ENCODE measurements around the gene KAZN. TPM values are rescaled to one million over a fixed set of nuclear protein-coding genes. Genes with fewer than 3 reads are reported as not detected.

KAZN gene
- total and polyA plus RNA-seq, 4 donors = 4.4 to 19.3 (median 9.6) TPM

GRCh38 chr1:14881775-14882672, 283.5 kb downstream of the KAZN start:
- 88 to 90% methylated on average over 9 of the region's 9 CpGs for WGBS, 2 donors
- intact Hi-C loops (cut with DNase I) = no loop called here

GRCh38 chr1:14884614-14885175, 286.2 kb downstream of the KAZN start:
- ATAC-seq (ENCODE audit: low FRiP score) (no peak), DNase-seq (no peak)
- Histone ChIP-seq H3K27me3 (ENCODE audit: control insufficient read depth in 1 of 2, insufficient read depth in 2 of 2, low read length in 1 of 2) (no peaks in the 10 kb centered on the region), H3K27ac (ENCODE audit: low read depth in 1 of 2, low read length in 2 of 2) (no peak overlapping the region), H3K4me3 (ENCODE audit: low read length in 2 of 2) (no peak overlapping the region), H3K36me3 (ENCODE audit: control insufficient read depth in 1 of 2, insufficient read depth in 2 of 2, low read length in 1 of 2) (no peaks in the 10 kb centered on the region), H3K9me3 (ENCODE audit: control insufficient read depth, low read length) (no peaks in the 10 kb centered on the region), H3K4me1 (ENCODE audit: control insufficient read depth in 1 of 2, insufficient read depth in 2 of 2, low read length in 2 of 2) (no peaks in the 10 kb centered on the region)
- 89 to 92% methylated on average over 15 of the region's 15 CpGs for WGBS, 2 donors
- intact Hi-C loops (cut with DNase I) = no loop called here

More at GRCh38 chr1:14881775-14882672, 283.5 kb downstream of the KAZN start:
- DNase-seq (no peak), ATAC-seq (ENCODE audit: low FRiP score) (no peak)
- no peak overlapping the region for H3K27ac ChIP-seq (ENCODE audit: low read depth in 1 of 2, low read length in 2 of 2)
- H3K27me3 ChIP-seq (ENCODE audit: control insufficient read depth in 1 of 2, insufficient read depth in 2 of 2, low read length in 1 of 2) = peaks cover 0 to 4% of the 10 kb centered on the region in 2 donors
- H3K4me1 ChIP-seq (ENCODE audit: control insufficient read depth in 1 of 2, insufficient read depth in 2 of 2, low read length in 2 of 2) = no peaks in the 10 kb centered on the region
- H3K4me3 ChIP-seq (ENCODE audit: low read length in 2 of 2) = no peak overlapping the region
- no peaks in the 10 kb centered on the region for H3K9me3 ChIP-seq (ENCODE audit: control insufficient read depth, low read length)
- no peaks in the 10 kb centered on the region for H3K36me3 ChIP-seq (ENCODE audit: control insufficient read depth in 1 of 2, insufficient read depth in 2 of 2, low read length in 1 of 2)

- intact Hi-C loops (cut with DNase I) = no loop called here
- WGBS, 2 donors = 96 to 97% methylated on average over 5 of the region's 5 CpGs
- no peak overlapping the region for H3K27ac ChIP-seq (ENCODE audit: low read depth in 1 of 2, low read length in 2 of 2)
- DNase-seq (no peak), ATAC-seq (ENCODE audit: low FRiP score) (no peak)
- H3K4me1 ChIP-seq (ENCODE audit: control insufficient read depth in 1 of 2, insufficient read depth in 2 of 2, low read length in 2 of 2) = no peaks in the 10 kb centered on the region
- H3K9me3 ChIP-seq (ENCODE audit: control insufficient read depth, low read length) = no peaks in the 10 kb centered on the region
- H3K36me3 ChIP-seq (ENCODE audit: control insufficient read depth in 1 of 2, insufficient read depth in 2 of 2, low read length in 1 of 2) = no peaks in the 10 kb centered on the region
- no peaks in the 10 kb centered on the region for H3K27me3 ChIP-seq (ENCODE audit: control insufficient read depth in 1 of 2, insufficient read depth in 2 of 2, low read length in 1 of 2)
- H3K4me3 ChIP-seq (ENCODE audit: low read length in 2 of 2) = no peak overlapping the region
These were observed 288.6 kb downstream of the KAZN start for GRCh38 chr1:14887044-14887566.

GRCh38 chr1:14887764-14888350, 289.4 kb downstream of the KAZN start:
- ATAC-seq (ENCODE audit: low FRiP score) (no peak), DNase-seq (no peak)
- H3K9me3 ChIP-seq (ENCODE audit: control insufficient read depth, low read length) = no peaks in the 10 kb centered on the region
- H3K36me3 ChIP-seq (ENCODE audit: control insufficient read depth in 1 of 2, insufficient read depth in 2 of 2, low read length in 1 of 2) = no peaks in the 10 kb centered on the region
- 93 to 95% methylated on average over 13 of the region's 13 CpGs for WGBS, 2 donors
- H3K27ac ChIP-seq (ENCODE audit: low read depth in 1 of 2, low read length in 2 of 2) = no peak overlapping the region
- H3K27me3 ChIP-seq (ENCODE audit: control insufficient read depth in 1 of 2, insufficient read depth in 2 of 2, low read length in 1 of 2) = no peaks in the 10 kb centered on the region
- no peak overlapping the region for H3K4me3 ChIP-seq (ENCODE audit: low read length in 2 of 2)
- intact Hi-C loops (cut with DNase I) = no loop called here
- no peaks in the 10 kb centered on the region for H3K4me1 ChIP-seq (ENCODE audit: control insufficient read depth in 1 of 2, insufficient read depth in 2 of 2, low read length in 2 of 2)

- H3K4me1 ChIP-seq (ENCODE audit: control insufficient read depth in 1 of 2, insufficient read depth in 2 of 2, low read length in 2 of 2) = no peaks in the 10 kb centered on the region
- intact Hi-C loops (cut with DNase I) = no loop called here
- no peaks in the 10 kb centered on the region for H3K36me3 ChIP-seq (ENCODE audit: control insufficient read depth in 1 of 2, insufficient read depth in 2 of 2, low read length in 1 of 2)
- DNase-seq (no peak), ATAC-seq (ENCODE audit: low FRiP score) (no peak)
- H3K9me3 ChIP-seq (ENCODE audit: control insufficient read depth, low read length) = no peaks in the 10 kb centered on the region
- no peaks in the 10 kb centered on the region for H3K27me3 ChIP-seq (ENCODE audit: control insufficient read depth in 1 of 2, insufficient read depth in 2 of 2, low read length in 1 of 2)
- no peak overlapping the region for H3K4me3 ChIP-seq (ENCODE audit: low read length in 2 of 2)
- no peak overlapping the region for H3K27ac ChIP-seq (ENCODE audit: low read depth in 1 of 2, low read length in 2 of 2)
- 94 to 96% methylated on average over 10 of the region's 10 CpGs for WGBS, 2 donors
These were observed 289.9 kb downstream of the KAZN start for GRCh38 chr1:14888374-14888773.

- ATAC-seq (ENCODE audit: low FRiP score) (no peak), DNase-seq (no peak)
- intact Hi-C loops (cut with DNase I) = no loop called here
- WGBS, 2 donors = 54 to 57% methylated on average over 13 of the region's 13 CpGs
- Histone ChIP-seq H3K9me3 (ENCODE audit: control insufficient read depth, low read length) (no peaks in the 10 kb centered on the region), H3K4me1 (ENCODE audit: control insufficient read depth in 1 of 2, insufficient read depth in 2 of 2, low read length in 2 of 2) (no peaks in the 10 kb centered on the region), H3K27me3 (ENCODE audit: control insufficient read depth in 1 of 2, insufficient read depth in 2 of 2, low read length in 1 of 2) (no peaks in the 10 kb centered on the region), H3K4me3 (ENCODE audit: low read length in 2 of 2) (no peak overlapping the region), H3K27ac (ENCODE audit: low read depth in 1 of 2, low read length in 2 of 2) (no peak overlapping the region), H3K36me3 (ENCODE audit: control insufficient read depth in 1 of 2, insufficient read depth in 2 of 2, low read length in 1 of 2) (no peaks in the 10 kb centered on the region)
These were observed 291.4 kb downstream of the KAZN start for GRCh38 chr1:14889825-14890440.

- H3K27ac ChIP-seq (ENCODE audit: low read depth in 1 of 2, low read length in 2 of 2) = no peak overlapping the region
- H3K9me3 ChIP-seq (ENCODE audit: control insufficient read depth, low read length) = no peaks in the 10 kb centered on the region
- no peaks in the 10 kb centered on the region for H3K36me3 ChIP-seq (ENCODE audit: control insufficient read depth in 1 of 2, insufficient read depth in 2 of 2, low read length in 1 of 2)
- DNase-seq (no peak), ATAC-seq (ENCODE audit: low FRiP score) (no peak)
- H3K27me3 ChIP-seq (ENCODE audit: control insufficient read depth in 1 of 2, insufficient read depth in 2 of 2, low read length in 1 of 2) = no peaks in the 10 kb centered on the region
- intact Hi-C loops (cut with DNase I) = no loop called here
- no peak overlapping the region for H3K4me3 ChIP-seq (ENCODE audit: low read length in 2 of 2)
- no peaks in the 10 kb centered on the region for H3K4me1 ChIP-seq (ENCODE audit: control insufficient read depth in 1 of 2, insufficient read depth in 2 of 2, low read length in 2 of 2)
- 62 to 67% methylated on average over 4 of the region's 4 CpGs for WGBS, 2 donors
These were observed 293.5 kb downstream of the KAZN start for GRCh38 chr1:14891991-14892390.

GRCh38 chr1:14894811-14895560, 296.5 kb downstream of the KAZN start:
- intact Hi-C loops (cut with DNase I) = no loop called here
- WGBS, 2 donors = 24 to 28% methylated on average over 11 of the region's 11 CpGs
- ATAC-seq (ENCODE audit: low FRiP score) = peak; percentile 34
- no peak overlapping the region for H3K27ac ChIP-seq (ENCODE audit: low read depth in 1 of 2, low read length in 2 of 2)
- H3K9me3 ChIP-seq (ENCODE audit: control insufficient read depth, low read length) = no peaks in the 10 kb centered on the region
- no peaks in the 10 kb centered on the region for H3K36me3 ChIP-seq (ENCODE audit: control insufficient read depth in 1 of 2, insufficient read depth in 2 of 2, low read length in 1 of 2)
- H3K4me1 ChIP-seq (ENCODE audit: control insufficient read depth in 1 of 2, insufficient read depth in 2 of 2, low read length in 2 of 2) = no peaks in the 10 kb centered on the region
- no peak for DNase-seq
- H3K27me3 ChIP-seq (ENCODE audit: control insufficient read depth in 1 of 2, insufficient read depth in 2 of 2, low read length in 1 of 2) = no peaks in the 10 kb centered on the region
- no peak overlapping the region for H3K4me3 ChIP-seq (ENCODE audit: low read length in 2 of 2)
